Adipocyte (in vitro differentiated cells): Measurements from ENCODE around the gene WDR89.
"Not testable (repeated sequence)": the region's sequence is repeated elsewhere in the genome, so short reads cannot be mapped to it uniquely, and the experiment has no call there.

Experiments used
- DNase-seq: peaks from one replicate; pipeline ENCODE4 v3.0.0-alpha.2; 2015; ENCODE audit warnings: low read depth
- H3K27me3 ChIP-seq: replicated peaks from 2 replicates; pipeline ENCODE4 v1.7.0; 2013; ENCODE audit warnings: mild to moderate bottlenecking, low read length, moderate library complexity; ENCODE audit not compliant: control insufficient read depth, insufficient read depth
- H3K36me3 ChIP-seq: 2 replicates; pipeline ENCODE4 v1.7.0; 2013; ENCODE audit warnings: low read length, mild to moderate bottlenecking, moderate library complexity; ENCODE audit not compliant: control insufficient read depth, insufficient read depth, severe bottlenecking
- H3K4me1 ChIP-seq: 2 replicates; pipeline ENCODE4 v1.7.0; 2013; ENCODE audit warnings: mild to moderate bottlenecking, low read length, moderate library complexity; ENCODE audit not compliant: control insufficient read depth, insufficient read depth
- H3K4me3 ChIP-seq: 2 replicates; pipeline ENCODE4 v1.7.0; 2013; ENCODE audit warnings: mild to moderate bottlenecking, low read length, moderate library complexity
- H3K9ac ChIP-seq: 2 replicates; pipeline ENCODE4 v1.7.0; 2013; ENCODE audit warnings: mild to moderate bottlenecking, low read length, moderate library complexity
- H3K9me3 ChIP-seq: 2 replicates; pipeline ENCODE4 v1.7.0; 2013; ENCODE audit warnings: mild to moderate bottlenecking, low read length, moderate library complexity; ENCODE audit not compliant: control insufficient read depth

WDR89 gene

DNA sequence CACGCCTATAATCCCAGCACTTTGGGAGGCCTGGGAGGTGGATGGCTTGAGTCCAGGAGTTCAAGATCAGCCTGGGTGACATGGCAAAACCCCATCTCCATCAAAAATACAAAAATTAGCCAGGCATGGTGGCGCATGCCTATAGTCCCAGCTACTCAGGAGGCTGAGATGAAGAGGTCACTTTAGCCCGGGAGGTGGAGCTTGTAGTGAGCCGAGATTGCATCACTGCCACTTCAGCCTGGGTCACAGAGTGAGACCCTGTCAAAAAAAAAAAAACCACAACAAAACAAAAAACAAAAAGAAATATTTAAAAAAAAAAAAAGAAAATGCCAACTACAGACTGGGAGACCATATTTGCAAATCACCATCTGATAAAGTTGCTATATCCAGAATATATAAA is 17.5 kb downstream of the WDR89 start:
- no peak for DNase-seq
- no peaks in the 10 kb centered on the region for H3K9me3 ChIP-seq
- no peaks in the 10 kb centered on the region for H3K27me3 ChIP-seq
- no peak overlapping the region for H3K4me3 ChIP-seq
- H3K36me3 ChIP-seq: peaks cover 4% of the 10 kb centered on the region
- no peaks in the 10 kb centered on the region for H3K4me1 ChIP-seq
- H3K9ac ChIP-seq: no peak overlapping the region

- not testable (repeated sequence) for H3K4me1 ChIP-seq, H3K4me3 ChIP-seq, DNase-seq, H3K27me3 ChIP-seq, H3K9me3 ChIP-seq, H3K9ac ChIP-seq, H3K36me3 ChIP-seq
Measured at GRCh38 chr14:63621975-63622374, 19.7 kb downstream of the WDR89 start.

DNA sequence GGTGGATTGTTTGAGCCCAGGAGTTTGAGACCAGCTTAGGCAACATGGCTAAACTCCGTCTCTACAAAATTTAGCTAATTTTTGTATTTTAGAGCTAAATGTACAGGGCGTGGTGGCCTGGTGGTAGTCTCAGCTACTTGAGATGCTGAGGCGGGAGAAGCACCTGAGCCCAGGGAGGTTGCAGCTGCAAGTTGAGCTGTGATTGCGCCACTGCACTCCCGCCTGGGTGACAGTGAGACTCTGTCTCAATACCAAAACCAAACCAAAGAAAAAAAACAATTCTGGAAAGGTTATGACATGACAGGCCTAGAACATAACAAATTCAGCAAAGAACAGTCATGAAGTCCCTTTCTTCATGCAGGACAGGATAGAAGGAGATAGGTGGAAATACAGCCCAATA is 25.7 kb downstream of the WDR89 start:
- no peaks in the 10 kb centered on the region for H3K9me3 ChIP-seq
- H3K4me1 ChIP-seq: peaks cover 5% of the 10 kb centered on the region
- H3K4me3 ChIP-seq: no peak overlapping the region
- H3K27me3 ChIP-seq: no peaks in the 10 kb centered on the region
- no peak for DNase-seq
- peaks cover 3% of the 10 kb centered on the region for H3K36me3 ChIP-seq
- no peak overlapping the region for H3K9ac ChIP-seq

- peaks cover 5% of the 10 kb centered on the region for H3K4me1 ChIP-seq
- H3K9me3 ChIP-seq: no peaks in the 10 kb centered on the region
- no peak overlapping the region for H3K9ac ChIP-seq
- H3K36me3 ChIP-seq: no peaks in the 10 kb centered on the region
- H3K4me3 ChIP-seq: no peak overlapping the region
- DNase-seq: peak; percentile 24
- H3K27me3 ChIP-seq: no peaks in the 10 kb centered on the region
Measured at GRCh38 chr14:63614679-63615363, 26.9 kb downstream of the WDR89 start.

GRCh38 chr14:63611078-63611477 is 30.6 kb downstream of the WDR89 start:
- H3K9ac ChIP-seq: no peak overlapping the region
- no peaks in the 10 kb centered on the region for H3K36me3 ChIP-seq
- H3K4me1 ChIP-seq: peaks cover 5% of the 10 kb centered on the region
- H3K9me3 ChIP-seq: no peaks in the 10 kb centered on the region
- no peak for DNase-seq
- H3K4me3 ChIP-seq: no peak overlapping the region
- H3K27me3 ChIP-seq: no peaks in the 10 kb centered on the region

GRCh38 chr14:63605041-63605532 is 36.6 kb downstream of the WDR89 start:
- no peak for DNase-seq
- peaks cover 5% of the 10 kb centered on the region for H3K36me3 ChIP-seq
- H3K9me3 ChIP-seq: no peaks in the 10 kb centered on the region
- no peak overlapping the region for H3K4me3 ChIP-seq
- no peaks in the 10 kb centered on the region for H3K27me3 ChIP-seq
- no peaks in the 10 kb centered on the region for H3K4me1 ChIP-seq
- no peak overlapping the region for H3K9ac ChIP-seq

DNA sequence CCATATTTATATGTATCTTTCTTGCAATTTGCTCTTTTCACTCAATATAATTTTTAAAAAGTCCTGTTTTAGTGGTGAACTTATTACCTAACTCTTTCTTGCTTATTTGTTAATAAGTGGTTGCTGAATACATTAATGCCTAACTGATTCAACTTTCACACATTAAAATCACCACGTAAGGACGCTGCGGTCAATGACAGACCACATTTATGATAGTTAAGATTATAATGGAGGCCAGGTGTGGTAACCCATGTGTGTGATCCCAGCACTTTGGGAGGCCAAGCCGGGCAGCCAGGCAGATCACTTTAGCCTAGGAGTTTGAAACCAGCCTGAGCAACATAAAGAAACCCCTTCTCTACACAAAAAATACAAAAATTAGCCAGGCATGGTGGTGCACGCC is 37.0 kb downstream of the WDR89 start:
- H3K4me3 ChIP-seq: no peak overlapping the region
- no peaks in the 10 kb centered on the region for H3K27me3 ChIP-seq

GRCh38 chr14:63603749-63604277 is 37.9 kb downstream of the WDR89 start:
- H3K9ac ChIP-seq: no peak overlapping the region
- DNase-seq: no peak
- no peaks in the 10 kb centered on the region for H3K4me1 ChIP-seq
- H3K27me3 ChIP-seq: no peaks in the 10 kb centered on the region
- H3K9me3 ChIP-seq: no peaks in the 10 kb centered on the region
- no peak overlapping the region for H3K4me3 ChIP-seq
- H3K36me3 ChIP-seq: peaks cover 14% of the 10 kb centered on the region

More for the DNA sequence above, 37.0 kb downstream of the WDR89 start:
- no peaks in the 10 kb centered on the region for H3K9me3 ChIP-seq
- peaks cover 6% of the 10 kb centered on the region for H3K36me3 ChIP-seq
- H3K9ac ChIP-seq: no peak overlapping the region
- no peaks in the 10 kb centered on the region for H3K4me1 ChIP-seq
- no peak for DNase-seq

- no peak overlapping the region for H3K9ac ChIP-seq
- peaks cover under 1% of the 10 kb centered on the region for H3K9me3 ChIP-seq
- H3K4me1 ChIP-seq: no peaks in the 10 kb centered on the region
- H3K36me3 ChIP-seq: peaks cover 19% of the 10 kb centered on the region
- H3K4me3 ChIP-seq: no peak overlapping the region
- no peaks in the 10 kb centered on the region for H3K27me3 ChIP-seq
- no peak for DNase-seq
Measured at GRCh38 chr14:63598807-63599206, 42.9 kb downstream of the WDR89 start.

DNA sequence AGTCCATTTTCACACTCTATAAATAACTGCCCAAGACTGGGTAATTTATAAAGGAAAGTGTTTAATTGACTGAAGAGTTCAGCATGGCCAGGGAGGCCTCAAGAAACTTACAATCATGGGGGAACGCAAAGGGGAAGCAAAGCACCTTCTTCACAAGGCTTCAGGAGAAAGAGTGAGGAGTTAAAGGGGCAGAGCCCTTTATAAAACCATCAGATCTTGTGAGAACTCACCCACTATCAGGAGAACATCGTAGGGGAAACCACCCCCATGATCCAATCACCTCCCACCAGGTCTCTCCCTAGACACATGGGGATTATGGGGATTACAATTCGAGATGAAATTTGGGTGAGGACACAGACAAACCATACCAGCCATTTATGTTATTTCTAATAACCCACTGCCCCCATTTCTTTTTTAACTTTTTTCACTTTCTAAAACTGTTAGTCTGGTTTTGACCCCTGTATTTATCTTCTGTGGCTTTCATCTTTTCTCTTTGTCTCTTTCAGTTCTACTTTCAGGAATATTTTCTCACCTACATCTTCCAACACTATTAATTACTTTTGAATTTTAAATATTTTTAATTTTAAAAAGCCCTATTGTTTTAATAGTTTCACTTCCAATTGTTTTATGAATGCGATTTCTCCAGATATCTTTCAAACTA is 44.5 kb downstream of the WDR89 start:
- Histone ChIP-seq H3K27me3 (no peaks in the 10 kb centered on the region), H3K4me3 (no peak overlapping the region), H3K4me1 (no peaks in the 10 kb centered on the region), H3K9ac (no peak overlapping the region), H3K9me3 (peaks cover 6% of the 10 kb centered on the region), H3K36me3 (peaks cover 19% of the 10 kb centered on the region)
- DNase-seq: no peak

DNA sequence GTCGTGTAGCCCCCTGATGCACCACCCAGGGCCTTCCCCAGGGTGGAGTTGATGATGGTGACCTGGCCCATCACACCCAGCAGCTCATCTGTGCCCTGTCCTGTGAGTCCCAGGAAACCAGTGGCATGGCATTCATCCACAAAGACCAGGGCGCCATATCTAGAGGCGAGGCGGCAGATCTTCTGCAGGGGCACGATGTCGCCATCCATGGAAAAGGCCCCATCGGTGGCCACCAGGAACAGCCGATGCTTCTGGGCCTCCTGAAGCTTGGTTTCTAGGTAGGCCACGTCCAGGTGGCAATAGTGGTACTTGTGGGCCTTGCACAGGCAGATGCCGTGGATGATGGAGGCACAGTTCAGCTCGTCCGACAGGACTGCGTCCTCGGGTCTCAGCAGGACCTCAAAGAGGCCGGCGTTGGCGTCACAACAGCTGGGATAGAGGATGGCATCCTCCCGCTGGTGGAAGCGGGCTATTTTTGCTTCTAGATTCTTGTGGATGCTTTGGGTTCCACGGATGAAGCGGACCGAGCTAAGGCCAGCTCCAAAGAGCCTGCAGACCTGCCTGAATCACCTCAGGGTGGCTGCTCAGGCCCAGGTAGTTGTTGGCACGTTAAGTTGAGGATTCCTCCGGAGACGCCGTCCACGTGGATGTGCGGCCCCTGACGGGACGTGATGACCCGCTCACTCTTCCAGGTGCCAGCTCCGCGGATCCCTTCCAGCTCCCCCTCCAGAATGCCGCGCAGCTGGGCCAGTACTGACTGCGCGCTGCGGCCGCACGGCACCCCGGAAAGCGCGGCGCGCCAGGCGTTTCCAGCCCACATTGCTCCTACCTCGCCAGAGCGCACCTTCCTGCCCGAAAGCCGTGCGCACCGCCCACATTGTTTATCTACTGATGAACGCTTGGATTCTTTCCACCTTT is 47.0 kb downstream of the WDR89 start:
- DNase-seq: no peak
- Histone ChIP-seq H3K4me3 (no peak overlapping the region), H3K27me3 (no peaks in the 10 kb centered on the region), H3K9ac (no peak overlapping the region), H3K36me3 (peaks cover 14% of the 10 kb centered on the region), H3K9me3 (peaks cover 6% of the 10 kb centered on the region), H3K4me1 (no peaks in the 10 kb centered on the region)
